HepG2 (cell line): ENCODE data around the gene SYNE2. TPM values are rescaled to one million over a fixed set of nuclear protein-coding genes. Genes with fewer than 3 reads are reported as not detected.

ENCODE experiments used
- ATAC-seq: fragments of 200-7000 bp; cut with Tn5 transposase; 3 replicates; pipeline ENCODE4 v1.9.1; 2020; ENCODE audit warnings: mild to moderate bottlenecking, moderate library complexity
- BruUV-seq: library from RNA; stranded (reverse); fragments of 400-500 nt; replicated peaks from 2 replicates; lab custom pipeline; 2021; lab: Mats Ljungman, UMichigan
- CTCF ChIA-PET: fragments of 300-600 bp; formaldehyde crosslinking; extraction: SDS; loops from one replicate; lab custom pipeline; 2021; ENCODE audit warnings: low total read pairs, inconsistent platforms, low intra/inter-chr PET ratio; lab: Yijun Ruan, JAX
- POLR2A ChIA-PET: fragments of 350-600 bp; sonication (Branson Sonifier 250); formaldehyde crosslinking; loops from one replicate; lab custom pipeline; 2020; ENCODE audit warnings: antibody characterized with exemption, inconsistent platforms; lab: Yijun Ruan, JAX
- DNase-seq: peaks from one replicate; pipeline ENCODE4 v3.0.0-alpha.2; 2015; ENCODE audit warnings: low spot score
- FAIRE-seq: peaks from 3 replicates; lab custom pipeline; 2011; peaks lifted over from hg19 to GRCh38; lab: Jason Lieb, UNC
- H2AFZ ChIP-seq: one replicate; pipeline ENCODE4 v1.6.1; 2011; ENCODE audit warnings: low read length, inconsistent platforms
- H3K27ac ChIP-seq: fragments of 300-600 bp; 3 replicates; pipeline ENCODE4 v1.8.0; 2011; ENCODE audit warnings: mixed run types, mild to moderate bottlenecking, mixed read lengths, low read length, inconsistent platforms; ENCODE audit not compliant: insufficient read depth; ENCODE audit errors: extremely low read length
- H3K27me3 ChIP-seq, 2 experiments: fragments of 200-600 bp in 1 of 2; 2 replicates in 1 of 2; 3 replicates in 1 of 2; pipeline versions ENCODE4 v1.6.0 to v1.8.0; 2011; ENCODE audit warnings: low read length in 2 of 2, mild to moderate bottlenecking in 2 of 2, moderate library complexity in 2 of 2, inconsistent platforms in 1 of 2; ENCODE audit not compliant: insufficient read depth in 2 of 2, control insufficient read depth in 1 of 2
- H3K36me3 ChIP-seq, 2 experiments: fragments of 200-600 bp in 1 of 2; replicated peaks in 1 of 2; 2 replicates in 1 of 2; 3 replicates in 1 of 2; pipeline versions ENCODE4 v1.5.1 to v1.8.0; 2011; ENCODE audit warnings: low read length in 2 of 2, inconsistent platforms in 1 of 2; ENCODE audit not compliant: insufficient read depth in 2 of 2, control insufficient read depth in 1 of 2
- H3K4me1 ChIP-seq: 2 replicates; pipeline ENCODE4 v1.5.1; 2012; ENCODE audit warnings: low read length, inconsistent platforms; ENCODE audit not compliant: insufficient read depth
- H3K4me2 ChIP-seq: 2 replicates; pipeline ENCODE4 v1.6.0; 2011; ENCODE audit warnings: low read depth, low read length, inconsistent platforms
- H3K4me3 ChIP-seq, 3 experiments: fragments of 200-600 bp in 1 of 3; sonication (generic), shearing (Covaris generic) in 1 of 3; replicated peaks in 1 of 3; 2 replicates each; pipeline ENCODE4 v1.5.1; 2011 to 2016; ENCODE audit warnings: low read length in 3 of 3, inconsistent platforms in 2 of 3, low read depth in 2 of 3, mild to moderate bottlenecking in 2 of 3, control low read depth in 1 of 3, mixed read lengths in 1 of 3; ENCODE audit not compliant: insufficient read depth in 1 of 3
- H3K79me2 ChIP-seq: one replicate; pipeline ENCODE4 v1.6.1; 2011; ENCODE audit warnings: low read length, inconsistent platforms; ENCODE audit not compliant: insufficient read depth
- H3K9ac ChIP-seq: 2 replicates; pipeline ENCODE4 v1.6.0; 2011; ENCODE audit warnings: mild to moderate bottlenecking, low read depth, low read length, inconsistent platforms; ENCODE audit not compliant: insufficient read depth
- H3K9me3 ChIP-seq: 2 replicates; pipeline ENCODE4 v1.5.1; 2012; ENCODE audit warnings: mild to moderate bottlenecking, low read length
- H4K20me1 ChIP-seq: 2 replicates; pipeline ENCODE4 v1.6.0; 2011; ENCODE audit warnings: inconsistent platforms, mild to moderate bottlenecking, low read length, moderate library complexity; ENCODE audit not compliant: insufficient read depth
- ELK4 ChIP-seq: sonication (generic); formaldehyde crosslinking; IDR thresholded peaks from 2 replicates; pipeline ENCODE4 v1.9.0; 2021; ENCODE audit warnings: missing genetic modification reagents, borderline replicate concordance
- GLMP ChIP-seq: sonication (generic); formaldehyde crosslinking; IDR thresholded peaks from 2 replicates; pipeline ENCODE4 v1.9.0; 2021; ENCODE audit warnings: missing genetic modification reagents, mild to moderate bottlenecking, borderline replicate concordance
- GRHL1 ChIP-seq: sonication (generic); formaldehyde crosslinking; conservative IDR thresholded peaks from 2 replicates; pipeline ENCODE4 v1.8.0; 2022; ENCODE audit warnings: missing genetic modification reagents
- MLLT10 ChIP-seq: sonication (generic); formaldehyde crosslinking; IDR thresholded peaks from 2 replicates; pipeline ENCODE4 v1.4.0; 2020; ENCODE audit warnings: missing genetic modification reagents
- TEAD2 ChIP-seq: sonication (generic); formaldehyde crosslinking; IDR thresholded peaks from 2 replicates; pipeline ENCODE4 v1.9.0; 2021; ENCODE audit warnings: missing genetic modification reagents
- ZBTB34 ChIP-seq: sonication (generic); formaldehyde crosslinking; IDR thresholded peaks from 2 replicates; pipeline ENCODE4 v1.8.0; 2022; ENCODE audit warnings: mild to moderate bottlenecking, missing genetic modification reagents
- ZMAT5 ChIP-seq: sonication (generic); formaldehyde crosslinking; IDR thresholded peaks from 2 replicates; pipeline ENCODE4 v1.5.0; 2020; ENCODE audit warnings: mild to moderate bottlenecking, low read depth, missing genetic modification reagents, borderline replicate concordance
- ZSCAN9 ChIP-seq: IDR thresholded peaks from 2 replicates; pipeline ENCODE4 v1.6.1; 2016; ENCODE audit warnings: borderline replicate concordance
- ZXDC ChIP-seq: sonication (generic); formaldehyde crosslinking; IDR thresholded peaks from 2 replicates; pipeline ENCODE4 v1.5.0; 2020; ENCODE audit warnings: mild to moderate bottlenecking, missing genetic modification reagents
- WGBS: methylation state at CpG from one replicate; pipeline ENCODE4 v1.1.6; 2017; ENCODE audit warnings: low lambda C conversion rate; 5-methylcytosine and 5-hydroxymethylcytosine counted together
- in situ Hi-C: cut with HindIII; loops from 2 replicates; pipeline ENCODE4 v1.10.0; 2017; ENCODE audit warnings: low pct_unique_long_range_greater_than_20kb; ENCODE audit not compliant: extremely low pct_ligation_motif_present
- intact Hi-C: fragments of 100-400 bp; cut with micrococcal nuclease; formaldehyde crosslinking; loops from one replicate; pipeline ENCODE4 v1.10.0; 2022; ENCODE audit not compliant: unreplicated experiment
- polyA plus RNA-seq, 8 experiments: library from polyadenylated mRNA; depleted of rRNA in 3 of 8; stranded (reverse) in 7 of 8; unstranded in 1 of 8; fragments of >200 nt; fragmentation: Illumina TruSeq in 4 of 8; extraction: Trizol in 4 of 8; gene quantifications; 2 replicates each; pipeline versions ENCODE4 v1.2.1 to v1.2.3, GENCODE V29; 2011 to 2016; ENCODE audit warnings: low read depth in 4 of 8, missing spikeins in 1 of 8, mixed read lengths in 1 of 8; ENCODE audit not compliant: insufficient read depth in 1 of 8
- total RNA-seq, 5 experiments: library from RNA; depleted of rRNA; stranded (reverse); fragments of >200 nt; fragmentation: Illumina TruSeq; extraction: Trizol; gene quantifications; 2 replicates each; pipeline ENCODE4 v1.2.3, GENCODE V29; 2016; ENCODE audit warnings: low read depth in 1 of 5

SYNE2 gene
- total and polyA plus RNA-seq, 2 of the 13 experiments (the other 11 are each of a cell fraction or from before 2014, with no cell fraction given): 6.2 to 13.3 TPM

- no peak for TF ChIP-seq GRHL1 (CRISPR knock-in tag)
- TF ChIP-seq ZSCAN9: no peak
- TF ChIP-seq MLLT10 (CRISPR knock-in tag): no peak
- TF ChIP-seq TEAD2 (CRISPR knock-in tag): no peak
- no peak for TF ChIP-seq ZXDC (CRISPR knock-in tag)
- no peak for TF ChIP-seq GLMP (CRISPR knock-in tag)
These were observed 393.9 kb downstream of the SYNE2 start (continued) for GRCh38 chr14:64246688-64247087.

GRCh38 chr14:64247195-64247594 lies 394.4 kb downstream of the SYNE2 start:
- ATAC-seq (no peak), DNase-seq (no peak), FAIRE-seq (no peak)
- no peak overlapping the region for H3K4me3 ChIP-seq
- no peaks in the 10 kb centered on the region for H3K9me3 ChIP-seq
- H3K36me3 ChIP-seq: no peaks in the 10 kb centered on the region
- intact Hi-C loops (no loop called here), in situ Hi-C loops (no loop called here)
- H4K20me1 ChIP-seq: no peaks in the 10 kb centered on the region
- no peak overlapping the region for H2AFZ ChIP-seq
- no TSS peak for BruUV-seq
- no peak overlapping the region for H3K4me2 ChIP-seq
- 74% methylated on average over 3 of the region's 3 CpGs for WGBS
- H3K9ac ChIP-seq: no peak overlapping the region
- TF ChIP-seq ZBTB34 (CRISPR knock-in tag) (no peak), ELK4 (CRISPR knock-in tag) (no peak), ZMAT5 (CRISPR knock-in tag) (no peak)
- H3K27me3 ChIP-seq: no peaks in the 10 kb centered on the region
- no peaks in the 10 kb centered on the region for H3K79me2 ChIP-seq
- no peak overlapping the region for H3K27ac ChIP-seq
- H3K4me1 ChIP-seq: no peaks in the 10 kb centered on the region
- POLR2A ChIA-PET: no interaction called here
- CTCF ChIA-PET: no interaction called here
